ENCODE data around the gene RNF157.
"Not testable (repeated sequence)": the region's sequence is repeated elsewhere in the genome, so short reads cannot be mapped to it uniquely, and the experiment has no call there.

Gene RNF157

DNA sequence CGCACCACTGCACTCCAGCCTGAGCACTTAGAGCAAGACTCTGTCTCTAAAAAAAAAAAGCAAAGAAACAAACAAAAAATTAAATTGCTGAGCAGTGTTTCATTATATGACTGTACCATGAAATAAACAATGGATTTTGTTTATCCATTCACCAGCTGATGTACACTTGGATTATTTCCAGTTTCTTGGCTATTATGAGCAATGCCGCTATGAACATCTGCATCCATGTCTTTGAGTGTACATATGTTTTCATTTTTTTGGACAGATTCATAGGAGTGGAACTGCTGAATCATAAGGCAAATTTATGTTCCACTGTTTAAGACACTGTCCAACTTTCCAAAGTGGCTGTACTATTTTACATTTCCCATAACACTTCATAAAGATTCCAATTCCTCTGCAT, 8.0 kb downstream of the RNF157 start:
- no peak for DNase-seq (ENCODE audit: low spot score)

DNA sequence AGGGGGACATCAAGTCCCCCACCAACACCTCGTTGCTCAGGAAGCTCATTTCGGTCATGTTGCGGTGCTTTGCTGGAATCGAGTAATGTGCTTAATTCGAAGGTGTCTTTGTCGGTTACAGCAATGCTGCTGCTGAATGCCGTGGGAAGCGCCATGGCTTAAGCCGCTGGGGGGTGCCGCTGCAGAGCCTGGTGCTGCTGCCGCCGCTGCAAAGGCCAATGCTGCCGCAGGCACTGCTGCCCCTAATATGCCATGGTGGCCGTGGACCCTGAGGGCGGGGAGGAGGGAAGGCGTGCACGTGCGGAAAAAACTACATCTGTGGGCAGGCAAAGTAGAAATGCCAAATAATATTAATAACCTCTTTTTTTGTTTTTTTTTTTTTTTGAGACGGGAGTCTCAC, 13.5 kb downstream of the RNF157 start:
- not testable (repeated sequence) for DNase-seq (ENCODE audit: low spot score)

DNA sequence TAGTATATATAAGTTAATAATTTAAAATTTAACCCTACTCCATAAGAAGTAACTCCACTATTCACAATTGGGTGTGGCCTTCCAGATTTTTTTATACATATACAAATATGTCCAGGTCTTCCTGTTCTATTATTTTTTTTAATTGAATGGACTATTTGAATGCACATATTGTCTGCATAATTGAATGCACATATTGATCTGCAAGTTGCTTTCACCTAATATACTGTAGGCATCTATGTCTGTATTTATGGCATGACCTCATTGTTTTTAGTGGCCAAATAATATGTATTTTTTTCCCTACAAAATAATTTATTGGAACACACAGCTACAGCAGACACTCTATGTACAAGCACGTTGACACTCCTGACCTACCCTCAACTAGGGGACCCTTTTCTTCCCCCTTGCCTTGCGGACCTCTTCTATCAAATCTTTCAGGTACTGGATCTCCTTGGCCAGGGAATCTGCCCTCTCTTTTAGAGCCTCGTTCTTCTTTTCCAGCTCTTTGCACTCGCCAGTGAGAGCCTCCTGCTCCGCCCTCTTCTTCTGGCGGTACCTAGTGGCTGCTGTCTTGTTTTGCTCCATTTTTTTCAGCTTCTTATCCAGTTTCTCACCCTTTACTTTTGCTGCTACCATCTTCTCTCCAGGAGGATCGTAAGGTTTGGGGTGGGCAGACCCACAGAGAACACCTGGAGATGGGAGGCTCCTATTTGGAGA, 14.8 kb downstream of the RNF157 start:
- DNase-seq (ENCODE audit: low spot score): not testable (repeated sequence)

DNA sequence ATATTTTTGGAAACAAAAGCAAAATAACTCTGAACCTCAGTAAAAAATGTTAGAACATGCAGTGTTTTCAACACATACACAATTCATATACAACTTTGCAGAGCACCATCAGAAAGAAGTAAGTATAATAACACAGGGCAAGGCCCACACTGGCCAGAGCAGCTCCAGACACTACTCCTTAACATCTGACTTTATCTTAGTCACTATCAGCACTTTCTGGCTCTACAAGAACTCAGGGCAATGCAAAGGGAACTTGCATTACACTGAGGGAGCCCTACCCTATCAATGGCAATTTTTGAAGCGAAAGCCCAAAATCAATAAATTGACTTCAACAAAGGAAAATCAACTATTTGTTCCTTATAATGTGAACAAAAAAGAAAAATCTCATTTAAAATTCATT, 16.5 kb downstream of the RNF157 start:
- DNase-seq (ENCODE audit: low spot score): no peak

DNA sequence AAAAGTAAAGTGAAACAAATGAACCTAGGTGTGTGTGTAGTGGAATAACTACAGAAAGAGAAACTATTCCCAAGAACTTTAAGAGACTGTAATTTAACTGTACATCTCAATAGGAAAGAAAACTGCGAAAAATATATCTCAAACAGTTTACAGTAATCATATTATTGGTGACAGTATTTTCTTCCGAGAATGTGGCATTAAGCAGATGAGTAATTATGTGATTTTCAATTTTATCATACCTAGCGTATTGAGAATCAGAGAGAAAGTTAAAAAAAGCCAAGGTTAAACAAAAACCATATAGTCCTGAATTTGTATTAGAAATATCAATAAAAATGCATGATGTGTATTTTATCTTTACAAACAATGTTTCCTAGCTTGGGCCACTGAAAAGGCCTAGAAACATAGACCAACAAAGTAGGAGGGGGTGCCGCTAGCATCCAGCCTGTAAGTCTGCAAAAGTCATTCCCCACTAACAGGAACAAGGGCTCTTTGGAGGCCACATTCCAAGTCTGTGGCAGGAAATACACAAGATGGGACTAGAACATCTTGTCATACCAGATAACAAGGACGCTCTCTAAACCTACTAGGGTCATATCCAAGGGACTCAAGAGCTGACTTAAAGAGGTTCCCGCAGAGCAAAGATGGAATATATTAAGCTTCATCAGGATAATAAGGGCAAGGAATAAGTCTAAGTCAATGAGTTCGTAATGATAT, 20.5 kb downstream of the RNF157 start:
- no peak for DNase-seq (ENCODE audit: low spot score)

DNA sequence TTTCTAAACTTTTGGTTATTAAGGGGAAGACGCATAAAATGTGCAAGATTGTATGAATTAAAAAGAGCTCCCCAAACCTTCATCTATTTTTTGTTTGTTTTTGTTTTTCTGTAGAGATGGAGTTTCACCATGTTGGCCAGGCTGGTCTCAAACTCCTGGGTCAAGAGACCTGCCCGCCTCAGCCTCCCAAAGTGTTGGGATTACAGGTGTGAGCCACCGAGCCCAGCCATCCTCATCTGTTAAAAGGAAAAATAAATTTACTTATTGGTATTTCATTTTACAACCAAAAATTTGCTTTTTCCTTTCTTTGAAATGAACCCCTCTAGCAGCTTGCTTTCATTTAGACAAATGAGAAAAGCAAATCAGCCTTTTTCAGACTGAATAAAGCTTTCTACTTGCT, 23.2 kb downstream of the RNF157 start:
- no peak for DNase-seq (ENCODE audit: low spot score)

DNA sequence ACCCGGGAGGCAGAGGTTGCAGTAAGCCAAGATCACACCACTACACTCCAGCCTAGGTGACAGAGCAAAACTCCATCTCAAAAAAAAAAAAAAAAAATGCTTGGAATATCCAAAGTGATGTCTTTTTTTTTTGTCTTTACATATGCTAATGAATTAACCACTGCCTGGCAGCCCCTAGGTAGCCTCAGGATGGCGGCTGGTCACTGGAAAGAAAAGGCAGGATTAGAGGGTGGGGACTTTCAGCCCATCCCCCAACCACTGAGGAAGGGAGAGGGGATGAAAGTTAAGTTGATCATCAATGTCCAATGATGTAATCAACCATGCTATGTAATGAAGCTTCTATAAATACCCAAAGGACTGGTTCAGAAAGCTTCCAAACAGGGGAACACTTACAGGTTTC, 26.8 kb downstream of the RNF157 start:
- no peak for DNase-seq (ENCODE audit: low spot score)

DNA sequence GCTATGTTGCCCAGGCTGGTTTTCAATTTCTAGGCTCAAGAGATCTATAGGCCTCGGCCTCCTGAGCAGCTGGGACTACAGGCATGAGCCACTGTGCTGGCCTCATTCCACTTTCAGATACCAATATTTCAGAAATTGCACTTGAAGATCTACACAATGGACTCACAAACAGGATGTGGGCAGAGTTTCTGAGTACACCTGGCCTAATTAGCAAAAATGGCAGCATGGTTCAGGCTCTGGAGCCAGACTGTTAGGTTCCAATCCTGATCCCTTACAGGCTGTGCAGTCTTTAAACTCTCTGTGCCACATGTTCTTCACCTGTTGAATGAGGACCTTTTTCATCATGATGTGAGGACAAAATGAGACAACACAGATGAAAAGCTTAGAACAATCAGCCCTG, 32.2 kb downstream of the RNF157 start:
- no peak for DNase-seq (ENCODE audit: low spot score)

DNA sequence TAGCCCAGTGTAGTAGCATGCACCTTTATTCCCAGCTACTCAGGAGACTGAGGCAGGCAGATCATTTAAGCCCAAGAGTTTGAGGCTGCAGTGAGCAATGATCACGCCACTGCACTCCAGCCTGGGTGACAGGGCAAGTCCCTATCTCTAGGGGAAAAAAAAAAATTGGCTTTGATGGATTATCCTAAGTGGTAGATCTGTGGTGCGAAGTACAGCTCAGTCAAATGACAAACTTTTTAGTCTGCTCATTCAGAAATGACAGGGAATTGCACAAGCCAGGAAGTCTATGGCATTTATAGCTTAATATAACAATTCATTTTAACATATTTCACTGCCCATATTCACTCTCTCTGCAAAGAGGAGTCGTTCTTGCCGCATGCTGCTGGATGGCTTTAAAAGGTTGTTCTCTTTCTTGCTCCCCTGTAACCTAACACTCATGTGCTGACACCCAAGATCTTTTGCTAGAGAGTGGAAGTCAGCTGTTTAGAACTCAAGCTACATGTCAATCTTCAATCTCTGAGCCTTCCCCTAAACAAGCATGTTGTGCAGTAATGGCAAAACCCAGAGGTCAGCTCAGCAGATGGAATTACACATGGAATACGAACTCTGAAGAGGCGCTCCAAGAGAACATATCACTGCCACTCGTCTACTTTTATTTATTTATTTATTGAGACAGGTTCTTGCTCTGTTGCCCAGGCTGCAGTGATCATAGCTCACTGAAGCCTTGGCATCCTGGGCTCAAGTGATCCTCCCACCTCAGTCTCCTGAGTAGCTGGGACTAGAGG, 32.8 kb downstream of the RNF157 start:
- no peak for DNase-seq (ENCODE audit: low spot score)

DNA sequence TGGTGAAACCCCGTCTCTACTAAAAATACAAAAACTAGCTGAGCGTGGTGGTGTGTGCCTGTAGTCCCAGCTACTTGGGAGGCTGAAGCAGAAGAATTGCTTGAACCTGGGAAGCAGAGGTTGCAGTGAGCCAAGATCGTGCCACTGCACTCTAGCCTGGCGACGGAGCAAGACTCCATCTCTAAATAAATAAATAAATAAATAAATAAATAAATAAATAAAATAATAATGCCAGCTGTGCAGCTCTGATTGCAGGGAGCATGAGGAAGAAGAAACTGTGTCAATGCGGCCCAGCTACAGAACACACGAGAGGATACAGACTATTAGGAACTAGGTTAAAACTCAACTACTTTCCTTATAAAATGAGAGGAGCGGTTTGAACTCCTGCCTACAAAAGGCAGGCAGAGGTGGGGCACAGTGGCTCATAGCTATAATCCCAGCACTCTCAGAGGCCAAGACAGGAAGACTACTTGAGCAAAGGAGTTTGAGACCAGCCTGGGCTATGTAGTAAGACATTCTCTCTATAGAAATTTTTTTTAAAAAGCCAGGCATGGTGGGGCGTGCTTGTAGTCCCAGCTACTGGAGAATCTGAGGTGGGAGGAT, 34.6 kb downstream of the RNF157 start:
- DNase-seq (ENCODE audit: low spot score): not testable (repeated sequence)

DNA sequence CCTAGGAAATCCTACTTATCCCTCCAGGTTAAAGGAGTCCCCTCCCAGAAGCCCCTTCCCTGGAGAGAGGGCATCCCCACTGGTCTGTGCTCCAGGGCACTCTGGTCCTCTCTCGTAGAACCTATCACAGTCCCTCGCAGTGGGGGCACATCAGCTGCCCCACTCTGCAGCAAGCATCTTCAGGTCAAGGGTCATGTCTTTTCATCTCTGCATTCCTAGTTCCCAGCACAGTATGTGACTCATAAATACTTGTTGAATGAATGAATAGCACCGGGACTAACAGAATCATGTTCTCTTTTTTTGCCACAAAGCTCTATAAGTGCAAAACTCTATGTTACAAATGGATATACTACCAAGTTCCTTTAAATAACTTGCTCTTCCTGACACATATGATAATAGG, 36.0 kb downstream of the RNF157 start:
- no peak for DNase-seq (ENCODE audit: low spot score)

DNA sequence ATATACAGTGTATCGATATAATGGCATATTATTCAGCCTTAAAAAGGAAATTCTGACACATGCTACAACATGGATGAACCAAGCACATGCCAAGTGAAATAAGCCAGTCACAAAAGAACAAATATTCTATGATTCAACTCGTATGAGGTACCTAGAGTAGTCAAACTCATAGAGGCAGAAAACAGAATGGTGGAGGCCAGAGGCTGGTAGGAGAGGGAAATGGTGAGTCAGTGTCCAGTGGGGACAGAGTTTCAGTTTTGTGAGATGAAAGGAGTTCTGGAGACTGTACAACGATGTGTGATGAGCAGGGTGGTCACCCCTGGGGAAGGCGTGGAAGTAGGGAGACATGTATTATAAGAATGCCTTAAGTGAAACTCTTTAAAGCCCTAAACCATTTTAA, 39.9 kb downstream of the RNF157 start:
- DNase-seq (ENCODE audit: low spot score): no peak

DNA sequence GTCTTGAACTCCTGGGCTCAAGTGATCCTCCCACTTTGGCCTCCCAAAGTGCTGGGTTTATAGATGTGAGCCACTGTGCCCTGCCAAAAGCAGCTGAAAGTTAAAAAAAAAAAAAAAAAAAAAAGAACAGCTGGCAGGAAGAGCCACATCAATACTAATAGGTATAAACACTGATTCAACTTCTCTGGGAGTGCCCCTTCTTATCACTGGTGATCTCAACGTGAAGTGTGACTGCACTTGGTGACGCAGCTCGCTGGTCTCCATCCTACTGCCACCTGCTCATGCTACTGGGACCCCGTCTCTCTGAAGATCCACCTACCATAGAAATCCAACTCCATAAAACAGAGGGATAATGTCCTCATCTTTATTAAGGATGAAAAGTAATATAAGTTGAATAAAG, 40.8 kb downstream of the RNF157 start:
- no peak for DNase-seq (ENCODE audit: low spot score)

DNA sequence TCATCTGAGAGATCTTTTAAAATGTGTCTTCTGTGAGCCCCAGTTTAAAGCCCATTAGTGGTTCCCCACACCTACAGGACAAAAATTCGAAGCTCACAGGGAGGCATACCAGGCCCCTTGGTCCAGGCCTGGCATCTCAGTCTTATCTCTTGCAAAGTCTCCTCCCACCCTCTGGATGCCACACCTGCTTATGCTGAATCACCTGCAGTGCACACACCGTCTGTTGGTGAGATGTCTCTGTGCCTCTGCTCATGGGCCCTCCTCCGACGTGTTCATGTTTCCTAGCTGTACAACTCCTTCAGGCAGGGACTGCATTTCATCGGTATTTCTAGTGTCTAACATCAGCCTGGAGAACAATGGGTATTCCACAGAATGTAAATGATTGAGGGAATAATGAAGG, 41.6 kb downstream of the RNF157 start:
- no peak for DNase-seq (ENCODE audit: low spot score)

DNA sequence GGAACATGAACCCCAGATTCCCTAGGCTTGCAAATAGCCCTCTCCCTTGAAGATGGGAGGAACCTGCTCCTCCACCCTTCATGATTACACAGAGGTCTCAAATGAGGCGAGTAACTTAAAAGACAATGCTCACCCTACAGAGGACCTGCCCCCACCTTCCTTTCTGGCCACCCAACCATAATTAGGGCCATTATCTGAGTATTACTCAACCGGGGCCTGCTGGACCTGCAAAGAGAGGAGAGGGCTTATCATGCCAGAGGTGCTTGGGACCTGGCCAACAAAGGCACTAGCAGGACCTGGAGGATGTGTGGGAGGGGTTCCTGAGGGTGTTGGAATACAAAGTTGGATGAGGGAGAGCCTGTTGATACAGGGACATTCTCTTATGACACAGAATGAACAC, 42.4 kb downstream of the RNF157 start:
- no peak for DNase-seq (ENCODE audit: low spot score)

DNA sequence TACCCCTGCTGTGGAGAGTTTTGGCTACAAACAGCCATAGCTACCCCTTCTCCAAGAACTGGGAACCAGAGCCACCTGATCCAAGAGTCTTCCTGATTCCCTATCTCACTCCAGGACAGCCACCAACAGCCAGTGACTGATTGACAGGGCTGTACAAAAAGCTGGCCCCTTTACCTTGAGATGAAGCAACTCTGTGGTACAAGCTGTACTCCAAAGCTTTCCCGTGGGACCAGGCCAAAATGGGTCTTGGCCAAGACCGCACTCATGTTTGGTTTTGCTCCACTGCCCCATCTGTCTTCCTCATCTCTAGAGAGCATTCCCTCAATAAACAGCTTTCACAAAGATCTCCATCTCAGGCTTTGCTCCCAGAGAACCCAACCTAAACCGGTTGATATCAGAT, 43.6 kb downstream of the RNF157 start:
- no peak for DNase-seq (ENCODE audit: low spot score)

DNA sequence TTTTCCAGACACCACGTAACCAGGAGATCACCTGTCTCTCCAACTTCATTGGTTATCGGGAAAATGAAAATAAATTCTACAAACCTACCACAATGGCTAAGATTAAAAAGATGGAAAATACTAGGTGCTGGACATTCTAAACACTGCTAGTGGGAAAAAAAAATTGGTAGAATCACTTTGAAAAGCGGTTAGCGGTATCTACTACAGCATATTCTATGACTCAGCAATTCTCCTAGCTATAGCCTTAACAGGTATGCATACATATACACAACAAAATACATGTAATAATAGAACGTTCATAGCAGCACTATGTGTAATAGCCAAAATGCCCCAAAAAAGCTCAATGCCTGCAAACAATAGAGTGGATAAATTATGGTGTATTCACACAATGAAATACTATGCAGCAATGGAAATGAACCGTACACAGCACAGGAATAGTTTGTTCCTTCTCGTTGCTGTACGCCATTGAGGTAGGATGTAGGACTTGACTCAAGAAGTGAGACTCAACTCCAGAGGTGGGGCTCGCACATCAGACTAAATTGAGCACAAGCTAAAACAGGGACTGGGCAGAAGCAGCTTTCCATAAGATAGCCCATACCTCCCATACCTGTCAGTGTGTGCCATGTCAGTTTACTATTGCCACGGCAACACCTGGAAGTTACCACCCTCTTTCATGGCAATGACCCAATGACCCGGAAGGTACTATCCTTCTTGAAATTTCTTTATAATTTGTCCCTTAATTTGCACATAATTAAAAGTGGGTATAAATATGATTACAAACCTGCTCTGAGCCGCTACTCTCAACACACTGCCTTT, 44.8 kb downstream of the RNF157 start:
- DNase-seq (ENCODE audit: low spot score): no peak

DNA sequence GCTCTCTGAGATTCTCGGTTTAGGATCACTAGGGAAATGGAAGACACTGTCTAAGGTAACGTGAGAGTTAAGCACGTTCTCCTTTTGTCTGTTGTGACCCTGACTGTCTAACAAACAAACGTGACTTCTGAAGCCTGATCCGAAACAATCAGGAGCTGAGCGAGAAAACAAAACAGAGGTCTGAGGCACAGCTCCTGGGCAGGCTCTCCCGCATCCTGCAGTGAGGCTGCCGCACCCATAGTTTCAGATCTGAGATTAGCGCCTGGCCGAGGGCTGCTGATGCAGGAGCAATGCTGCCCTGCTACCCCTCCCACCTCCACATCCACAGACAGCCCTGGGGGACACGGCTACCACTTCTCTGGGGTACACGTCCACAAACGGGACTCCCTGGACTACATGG, 46.7 kb downstream of the RNF157 start:
- no peak for DNase-seq (ENCODE audit: low spot score)

DNA sequence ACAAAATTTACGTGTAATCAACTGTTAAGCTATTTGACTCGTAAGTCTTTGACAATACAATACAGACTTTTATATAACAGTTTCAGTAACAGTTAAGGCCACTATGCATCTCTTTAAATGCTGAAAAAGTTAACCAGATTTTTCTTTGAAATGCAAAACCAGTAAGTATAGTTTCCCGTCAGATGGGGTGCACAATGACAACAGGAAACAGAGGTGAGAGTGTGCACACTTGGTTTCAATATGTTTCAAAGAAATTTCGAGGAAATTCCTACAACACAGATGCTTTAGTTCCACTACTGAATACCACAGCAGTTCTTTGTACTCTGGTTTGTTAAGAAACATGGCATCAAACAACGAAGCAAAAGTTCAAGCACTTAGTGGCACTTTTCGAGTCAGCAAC, 48.4 kb downstream of the RNF157 start:
- no peak for DNase-seq (ENCODE audit: low spot score)

DNA sequence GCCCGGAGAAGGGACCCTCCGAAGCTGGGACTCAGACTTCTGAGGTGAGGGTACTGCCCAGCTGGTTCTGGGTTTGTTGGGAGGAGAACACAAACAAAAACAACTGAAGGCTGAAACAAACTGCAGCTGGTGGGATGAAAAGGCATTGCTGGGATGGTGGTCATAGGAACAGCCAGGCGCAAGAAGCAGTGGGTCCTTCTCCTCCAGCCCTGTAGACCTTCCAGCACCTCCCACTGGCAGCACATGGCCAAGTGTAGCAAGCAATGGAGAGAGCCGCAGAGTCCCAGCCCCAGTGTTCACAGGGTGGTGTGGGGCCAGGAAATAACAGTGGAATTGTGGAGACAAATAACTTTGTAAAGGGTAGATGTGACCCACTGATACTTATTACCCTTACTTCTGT, 50.6 kb downstream of the RNF157 start:
- no peak for DNase-seq (ENCODE audit: low spot score)

DNA sequence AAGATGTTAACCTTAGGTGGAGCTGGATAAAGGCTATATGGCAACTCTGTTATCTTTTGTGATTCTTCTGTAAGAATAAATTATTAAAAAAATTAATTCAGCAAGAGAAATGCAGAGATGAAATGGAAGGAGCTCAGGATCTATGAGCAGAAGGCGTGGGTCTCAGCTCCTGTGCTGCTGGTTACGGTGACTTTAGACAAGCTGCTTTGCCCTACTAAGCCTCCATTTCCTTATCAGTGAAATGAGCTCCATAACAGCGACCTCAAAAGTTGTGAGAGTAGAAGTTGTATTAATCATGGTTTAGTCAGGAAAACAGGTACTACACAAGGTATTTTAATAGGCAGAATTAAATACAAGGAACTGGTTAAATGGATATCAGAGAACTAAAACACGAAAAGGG, 51.0 kb downstream of the RNF157 start:
- no peak for DNase-seq (ENCODE audit: low spot score)
